Duodenal mucosa (tissue), 2 donors: ENCODE results near the gene SCAMP4.
A peak's percentile ranks its signal among the peaks of the same experiment; 100 is the strongest.

Source experiments
- H3K27ac ChIP-seq: one replicate; pipeline ENCODE4 v1.7.0; 2013; ENCODE audit warnings: low read depth, low read length
- H3K27me3 ChIP-seq, 2 donors: one replicate each; pipeline ENCODE4 v1.7.0; 2013; ENCODE audit warnings: low read length in 2 of 2, control low read depth in 1 of 2; ENCODE audit not compliant: insufficient read depth in 2 of 2, control insufficient read depth in 1 of 2
- H3K36me3 ChIP-seq, 2 donors: one replicate each; pipeline ENCODE4 v1.7.0; 2013; ENCODE audit warnings: low read length in 2 of 2, control low read depth in 1 of 2; ENCODE audit not compliant: insufficient read depth in 2 of 2, control insufficient read depth in 1 of 2
- H3K4me1 ChIP-seq, 2 donors: one replicate each; pipeline ENCODE4 v1.7.0; 2013; ENCODE audit warnings: low read length in 2 of 2, control low read depth in 1 of 2; ENCODE audit not compliant: insufficient read depth in 2 of 2, control insufficient read depth in 1 of 2
- H3K4me3 ChIP-seq, 2 donors: one replicate each; pipeline ENCODE4 v1.7.0; 2013; ENCODE audit warnings: low read length in 2 of 2, low read depth in 1 of 2
- H3K9ac ChIP-seq, 2 donors: one replicate each; pipeline ENCODE4 v1.7.0; 2013; ENCODE audit warnings: low read length in 2 of 2, low read depth in 1 of 2
- H3K9me3 ChIP-seq, 2 donors: one replicate each; pipeline ENCODE4 v1.7.0; 2013; ENCODE audit warnings: low read length in 2 of 2, control low read depth in 1 of 2; ENCODE audit not compliant: control insufficient read depth in 1 of 2

The SCAMP4 gene

DNA sequence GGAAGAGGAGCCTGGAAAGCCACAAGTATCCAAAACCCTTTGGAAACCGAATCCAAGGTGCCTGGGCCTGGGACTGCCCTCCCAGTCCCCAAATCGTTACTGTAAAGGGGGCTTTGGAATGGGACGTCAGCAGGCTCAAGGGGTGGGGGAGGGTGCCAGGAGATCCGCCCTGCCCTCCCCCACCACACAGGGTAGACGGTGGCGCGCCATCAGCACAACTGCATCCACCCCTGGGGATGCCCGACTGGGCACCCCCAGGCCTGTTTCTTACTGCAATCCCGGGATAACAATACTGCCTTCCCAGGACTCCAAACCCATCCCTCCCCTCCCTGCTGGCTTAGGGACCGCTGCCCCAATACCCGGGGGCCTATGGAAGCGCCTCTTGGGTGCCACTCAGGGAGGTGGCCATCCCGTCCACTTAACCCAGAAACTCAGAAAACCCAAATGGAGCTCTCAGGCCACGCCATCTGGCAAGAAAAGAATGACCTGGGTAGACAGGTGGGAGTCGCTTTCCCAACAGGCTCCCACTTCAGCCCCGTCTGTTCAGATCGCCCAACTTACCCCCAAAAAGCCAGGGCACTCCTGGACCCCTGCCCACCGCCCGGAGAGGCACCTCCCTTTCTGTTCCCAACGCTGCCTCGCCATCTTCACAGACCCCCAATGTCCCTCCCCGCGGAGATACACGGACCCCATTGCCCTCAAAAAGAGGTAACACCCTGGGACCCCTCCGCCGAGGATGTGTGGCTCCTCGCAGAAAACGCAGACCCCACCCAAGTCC is 44.2 kb upstream of the SCAMP4 start:
- H3K9me3 ChIP-seq: no peaks in the 10 kb centered on the region
- no peaks in the 10 kb centered on the region for H3K27me3 ChIP-seq
- no peaks in the 10 kb centered on the region for H3K36me3 ChIP-seq
- H3K4me3 ChIP-seq: peak overlapping the region; percentile 73 to 81
- peak overlapping the region; percentile 81 to 84 for H3K9ac ChIP-seq
- peaks cover 51 to 53% of the 10 kb centered on the region in 2 donors for H3K4me1 ChIP-seq
- H3K27ac ChIP-seq: peak overlapping the region; percentile 78

DNA sequence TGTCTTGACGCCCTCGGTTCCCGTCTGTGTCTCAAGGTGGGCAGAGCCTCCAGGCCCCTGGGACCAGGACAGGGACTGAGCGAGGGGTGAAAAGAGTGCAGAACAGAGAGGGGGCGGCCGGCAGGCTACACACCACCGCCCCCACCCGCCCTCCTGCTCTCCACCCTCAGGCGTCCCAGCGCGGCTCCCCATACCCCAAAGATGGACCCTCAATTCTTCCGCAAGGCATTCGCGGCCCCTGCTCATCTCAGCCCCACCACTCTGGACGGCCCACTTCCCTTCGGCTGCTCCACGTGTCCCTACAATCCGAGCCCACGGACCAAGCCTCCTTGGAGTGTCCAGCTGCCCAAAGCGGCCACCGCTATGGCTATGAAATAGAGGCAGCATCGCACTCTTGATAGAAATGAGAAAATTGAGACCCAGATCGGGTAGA is 43.6 kb upstream of the SCAMP4 start:
- no peak overlapping the region for H3K27ac ChIP-seq
- H3K4me1 ChIP-seq: peaks cover 45 to 47% of the 10 kb centered on the region in 2 donors

DNA sequence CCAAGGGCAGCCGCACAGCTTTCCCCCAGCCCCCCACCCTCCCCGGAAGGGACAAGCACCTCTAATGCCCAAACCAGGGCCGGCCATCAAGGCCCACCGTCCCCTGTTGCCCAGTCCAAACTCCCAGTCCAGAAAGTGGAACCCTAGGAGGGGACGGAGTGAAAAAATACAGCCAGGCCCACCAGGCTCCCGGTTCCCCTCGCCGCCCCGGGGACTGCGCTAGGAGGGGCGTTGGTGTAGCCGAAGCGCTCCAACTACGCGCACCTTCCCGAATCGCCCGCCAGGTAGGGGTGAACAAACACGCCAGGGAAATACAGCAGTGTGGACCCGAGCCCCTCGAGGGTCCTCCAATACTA is 43.2 kb upstream of the SCAMP4 start:
- Histone ChIP-seq H3K9ac (peak overlapping the region; percentile 81 to 84), H3K27me3 (no peaks in the 10 kb centered on the region), H3K27ac (no peak overlapping the region), H3K9me3 (no peaks in the 10 kb centered on the region), H3K4me1 (peaks cover 44 to 47% of the 10 kb centered on the region in 2 donors), H3K4me3 (peak overlapping the region; percentile 73 to 81), H3K36me3 (no peaks in the 10 kb centered on the region)

More for the DNA sequence above, 43.6 kb upstream of the SCAMP4 start:
- Histone ChIP-seq H3K36me3 (no peaks in the 10 kb centered on the region), H3K27me3 (no peaks in the 10 kb centered on the region), H3K9ac (peak overlapping the region; percentile 81 to 84), H3K4me3 (peak overlapping the region; percentile 73 to 81), H3K9me3 (no peaks in the 10 kb centered on the region)

DNA sequence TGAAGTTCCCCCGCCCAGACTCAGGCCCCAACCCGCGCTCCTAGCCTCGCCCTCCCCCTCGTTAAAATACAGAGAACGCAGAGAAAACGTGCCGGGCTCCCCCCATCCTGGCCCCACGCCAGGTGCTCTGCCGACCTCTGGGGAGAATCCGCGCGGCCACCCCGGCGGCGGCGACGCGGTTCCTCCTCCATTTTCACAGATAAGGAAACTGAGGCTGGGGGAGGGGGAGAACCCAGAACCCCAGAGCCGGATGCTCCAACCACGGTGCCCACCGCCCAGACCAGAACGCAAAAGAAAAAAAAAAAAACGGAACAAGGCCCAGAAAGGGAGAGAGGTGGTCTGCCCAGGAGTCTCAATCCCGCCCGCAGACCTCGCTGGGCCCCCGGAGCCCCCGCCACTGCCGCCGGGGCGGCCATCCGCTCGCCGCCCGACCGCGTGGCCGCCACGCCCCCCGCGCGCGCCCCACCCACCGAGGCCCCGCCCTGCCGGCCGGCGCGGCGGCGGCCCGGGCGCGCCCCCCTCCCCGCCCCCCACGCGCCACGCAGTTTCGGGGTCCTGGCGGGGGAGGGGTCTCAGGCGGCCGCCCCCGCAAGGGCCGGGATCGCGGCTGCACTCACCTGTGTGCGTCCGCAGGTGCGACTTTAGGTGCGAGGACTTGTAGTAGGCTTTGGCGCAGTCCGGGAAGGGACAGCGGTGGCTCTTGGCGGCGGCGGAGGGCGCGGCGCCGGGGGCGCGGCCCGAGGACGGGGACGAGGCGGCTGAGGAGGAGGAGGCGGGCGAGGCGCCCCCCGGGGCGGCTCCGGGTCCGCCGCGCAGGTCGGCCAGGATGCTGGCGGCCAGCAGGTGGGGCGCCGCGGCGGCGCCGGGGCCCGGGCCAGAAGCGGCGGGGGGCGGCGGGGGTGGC is 42.5 kb upstream of the SCAMP4 start:
- H3K4me1 ChIP-seq: peaks cover 42 to 46% of the 10 kb centered on the region in 2 donors
- no peaks in the 10 kb centered on the region for H3K36me3 ChIP-seq
- no peaks in the 10 kb centered on the region for H3K9me3 ChIP-seq
- peak overlapping the region; percentile 87 for H3K27ac ChIP-seq
- peak overlapping the region; percentile 81 to 84 for H3K9ac ChIP-seq
- peak overlapping the region; percentile 75 to 81 for H3K4me3 ChIP-seq
- H3K27me3 ChIP-seq: no peaks in the 10 kb centered on the region

GRCh38 chr19:1863328-1863637 is 41.9 kb upstream of the SCAMP4 start, which contains the start of gene KLF16:
TSS of gene KLF16 (minus strand) at chr19:1863579. CDS start at chr19:1863497, 82 bp downstream.
- peak within 1 kb of the TSS; percentile 75 to 81 for H3K4me3 ChIP-seq
- no peaks in the 10 kb centered on the region for H3K36me3 ChIP-seq
- peak within 1 kb of the TSS; percentile 87 for H3K27ac ChIP-seq
- no peaks in the 10 kb centered on the region for H3K9me3 ChIP-seq
- peak within 1 kb of the TSS; percentile 81 to 84 for H3K9ac ChIP-seq
- H3K27me3 ChIP-seq: no peaks in the 10 kb centered on the region
- H3K4me1 ChIP-seq: peaks cover 36 to 40% of the 10 kb centered on the region in 2 donors

- Histone ChIP-seq H3K4me1 (peaks cover 30 to 34% of the 10 kb centered on the region in 2 donors), H3K4me3 (peak overlapping the region; percentile 59 to 73), H3K27ac (peak overlapping the region; percentile 75), H3K27me3 (no peaks in the 10 kb centered on the region), H3K9me3 (no peaks in the 10 kb centered on the region), H3K9ac (peak overlapping the region; percentile 68 to 69), H3K36me3 (no peaks in the 10 kb centered on the region)
Observed at GRCh38 chr19:1863638-1864479, 41.3 kb upstream of the SCAMP4 start.

GRCh38 chr19:1864480-1865171 is 40.6 kb upstream of the SCAMP4 start:
- Histone ChIP-seq H3K9ac (peak overlapping the region; percentile 68 to 69), H3K36me3 (no peaks in the 10 kb centered on the region), H3K27ac (peak overlapping the region; percentile 75), H3K9me3 (no peaks in the 10 kb centered on the region), H3K4me3 (peak overlapping the region; percentile 59 to 73), H3K27me3 (no peaks in the 10 kb centered on the region), H3K4me1 (peaks cover 22 to 28% of the 10 kb centered on the region in 2 donors)

DNA sequence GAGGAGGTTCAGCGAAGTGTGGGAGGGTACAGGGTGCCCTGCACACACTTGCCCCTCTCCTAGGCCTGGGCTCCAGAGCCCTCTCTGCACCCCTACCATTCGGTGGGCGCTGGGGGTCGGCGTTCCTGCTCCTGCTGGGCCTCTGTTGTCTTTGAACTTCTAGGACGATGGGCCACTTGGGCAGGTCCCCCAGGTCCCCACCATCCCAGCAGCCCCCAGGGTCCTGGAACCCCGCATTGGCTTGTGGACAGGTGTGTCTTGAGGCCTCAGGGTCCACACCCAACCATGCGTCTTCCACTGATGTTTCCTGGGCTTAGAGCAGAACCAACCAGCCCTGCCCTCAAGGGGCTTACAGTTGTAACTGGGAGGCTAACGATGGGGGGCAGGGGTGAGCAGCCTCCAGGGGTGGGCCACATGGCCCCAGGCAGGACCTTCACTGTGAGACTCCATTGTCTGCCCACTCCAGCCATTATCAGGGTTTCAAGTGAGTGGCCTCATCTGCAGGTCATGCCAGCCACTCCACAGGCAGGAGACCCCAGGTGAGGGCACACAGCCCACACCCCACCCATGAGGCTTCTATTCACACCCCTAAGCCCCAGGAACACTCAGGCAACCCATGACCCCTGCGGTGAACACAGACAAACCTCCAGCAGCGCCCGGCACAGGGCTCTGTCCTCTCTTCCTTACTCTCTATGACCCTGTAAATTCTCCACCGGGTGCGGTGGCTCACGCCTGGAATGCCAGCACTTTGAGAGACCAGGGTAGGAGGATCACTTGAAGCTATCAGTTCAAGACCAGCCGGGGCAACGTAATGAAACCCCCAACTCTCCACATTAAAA is 39.8 kb upstream of the SCAMP4 start:
- no peaks in the 10 kb centered on the region for H3K27me3 ChIP-seq
- peak overlapping the region; percentile 75 for H3K27ac ChIP-seq
- H3K9me3 ChIP-seq: no peaks in the 10 kb centered on the region
- peak overlapping the region; percentile 59 to 73 for H3K4me3 ChIP-seq
- H3K4me1 ChIP-seq: peaks cover 17 to 24% of the 10 kb centered on the region in 2 donors
- peak overlapping the region; percentile 68 to 69 for H3K9ac ChIP-seq
- H3K36me3 ChIP-seq: no peaks in the 10 kb centered on the region
